Lung (tissue), 12 donors: ENCODE data around the gene SDK1. TPM values are rescaled to one million over a fixed set of nuclear protein-coding genes. Genes with fewer than 3 reads are reported as not detected.

ENCODE experiments used
- ATAC-seq: fragments of 200-7000 bp; cut with Tn5 transposase; one replicate; pipeline ENCODE4 v1.9.1; 2020; ENCODE audit warnings: moderate number of reproducible peaks; ENCODE audit not compliant: insufficient read depth, low FRiP score
- DNase-seq, 3 donors: peaks; one replicate each; pipeline ENCODE4 v3.0.0-alpha.2; 2013 to 2017
- H3K27ac ChIP-seq, 2 donors: one replicate each; pipeline ENCODE4 v1.5.1; 2013; ENCODE audit warnings: mild to moderate bottlenecking in 2 of 2, moderate library complexity in 2 of 2, control low read depth in 1 of 2, inconsistent platforms in 1 of 2, low read depth in 1 of 2, low read length in 1 of 2
- H3K27me3 ChIP-seq, 3 donors: one replicate each; pipeline ENCODE4 v1.5.1; 2013; ENCODE audit warnings: low read length in 2 of 3; ENCODE audit not compliant: control insufficient read depth in 3 of 3, insufficient read depth in 3 of 3
- H3K36me3 ChIP-seq, 4 donors: one replicate each; pipeline ENCODE4 v1.5.1; 2013; ENCODE audit warnings: low read length in 4 of 4, mild to moderate bottlenecking in 1 of 4, moderate library complexity in 1 of 4; ENCODE audit not compliant: control insufficient read depth in 4 of 4, insufficient read depth in 4 of 4
- H3K4me1 ChIP-seq, 5 donors: one replicate each; pipeline ENCODE4 v1.5.1; 2013; ENCODE audit warnings: low read length in 5 of 5, mild to moderate bottlenecking in 2 of 5, moderate library complexity in 1 of 5; ENCODE audit not compliant: control insufficient read depth in 5 of 5, insufficient read depth in 5 of 5
- H3K4me3 ChIP-seq: one replicate; pipeline ENCODE4 v1.5.1; 2013; ENCODE audit warnings: mild to moderate bottlenecking, control low read depth, moderate library complexity
- H3K9ac ChIP-seq, 2 donors: one replicate each; pipeline ENCODE4 v1.5.1; 2013; ENCODE audit warnings: low read length in 2 of 2, control low read depth in 1 of 2; ENCODE audit not compliant: insufficient read depth in 1 of 2
- H3K9me3 ChIP-seq, 4 donors: one replicate each; pipeline ENCODE4 v1.5.1; 2013; ENCODE audit warnings: low read length in 3 of 4, mild to moderate bottlenecking in 1 of 4, moderate library complexity in 1 of 4; ENCODE audit not compliant: control insufficient read depth in 4 of 4, insufficient read depth in 3 of 4
- WGBS, 2 donors: extraction: QIAGEN DNeasy Blood & Tissue Kit; methylation state at CpG; one replicate each; pipeline ENCODE4 v1.1.7; 2013; 5-methylcytosine and 5-hydroxymethylcytosine counted together
- polyA plus RNA-seq, 2 donors: library from polyadenylated mRNA; stranded (reverse); fragments of 200-250 nt; gene quantifications; one replicate each; pipeline ENCODE4 v1.2.1, GENCODE V29; 2013
- total RNA-seq, 2 donors: library from RNA; depleted of rRNA in 1 of 2; stranded (reverse); fragments of >200 nt in 1 of 2; gene quantifications; one replicate each; pipeline ENCODE4 v1.2.1, GENCODE V29; 2014 to 2021
- TF ChIP-seq, protein P1 (sequence below): IDR thresholded peaks from 2 replicates; pipeline ENCODE4 v1.5.1; 2012; ENCODE audit warnings: mild to moderate bottlenecking; ENCODE audit errors: control extremely low read depth, extremely low read depth
- donor health status: control.
- donor health status: control.
- donor health status: Bipolar disorder and iron deficiency.
- donor health status: healthy.
- donor health status: DM: yes; HTN: yes; CAD: no.

SDK1 gene
- total and polyA plus RNA-seq, 4 donors = 3.7 to 30.1 (median 12.7) TPM

DNA sequence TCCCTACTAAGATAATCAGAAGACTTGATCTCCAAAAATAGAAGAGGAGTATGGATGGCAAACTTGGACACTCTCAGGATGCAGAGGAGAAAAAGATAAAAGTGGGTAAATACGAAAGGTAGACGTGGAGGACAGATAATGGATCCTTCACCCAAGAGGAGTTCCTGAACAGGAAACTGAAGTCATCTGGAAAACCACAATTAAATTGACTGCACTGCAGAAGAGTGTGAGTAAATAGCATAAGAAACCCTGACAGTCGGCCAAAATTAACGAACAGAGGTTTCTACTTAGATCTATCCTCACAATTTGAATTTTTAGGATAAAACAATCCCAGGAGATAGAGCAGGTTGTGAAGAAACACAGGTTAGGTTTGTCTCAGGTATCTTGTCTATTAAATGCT is 70.5 kb downstream of the SDK1 start:
- 18 to 31% methylated on average over 4 of the region's 4 CpGs for WGBS, 2 donors

DNA sequence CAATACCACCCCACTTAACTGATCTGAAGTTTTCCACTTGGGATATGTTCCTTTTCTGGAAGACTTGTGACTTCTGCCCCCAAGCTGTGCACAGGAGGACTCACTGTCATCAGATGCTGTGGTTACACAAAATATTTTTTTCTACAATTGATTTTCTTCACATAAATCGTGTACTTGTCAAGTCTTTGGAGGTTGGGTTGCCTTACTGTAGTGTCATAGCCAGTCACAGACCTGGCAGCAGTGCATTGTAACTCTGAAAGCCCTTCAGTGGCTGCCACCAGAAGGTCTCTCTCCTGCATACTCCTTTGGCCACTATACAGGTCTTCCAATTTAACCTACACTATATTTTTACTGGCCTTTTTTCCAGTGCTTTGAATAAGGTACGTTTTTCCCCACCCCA is 73.2 kb downstream of the SDK1 start:
- ATAC-seq = no peak
- peaks cover 0 to 1% (median 0%) of the 10 kb centered on the region in 5 donors for H3K4me1 ChIP-seq
- H3K27me3 ChIP-seq = no peaks in the 10 kb centered on the region
- H3K36me3 ChIP-seq = no peaks in the 10 kb centered on the region
- no peak for DNase-seq
- 69 to 90% methylated on average over 2 of the region's 2 CpGs for WGBS, 2 donors
- TF ChIP-seq, protein P1, sequence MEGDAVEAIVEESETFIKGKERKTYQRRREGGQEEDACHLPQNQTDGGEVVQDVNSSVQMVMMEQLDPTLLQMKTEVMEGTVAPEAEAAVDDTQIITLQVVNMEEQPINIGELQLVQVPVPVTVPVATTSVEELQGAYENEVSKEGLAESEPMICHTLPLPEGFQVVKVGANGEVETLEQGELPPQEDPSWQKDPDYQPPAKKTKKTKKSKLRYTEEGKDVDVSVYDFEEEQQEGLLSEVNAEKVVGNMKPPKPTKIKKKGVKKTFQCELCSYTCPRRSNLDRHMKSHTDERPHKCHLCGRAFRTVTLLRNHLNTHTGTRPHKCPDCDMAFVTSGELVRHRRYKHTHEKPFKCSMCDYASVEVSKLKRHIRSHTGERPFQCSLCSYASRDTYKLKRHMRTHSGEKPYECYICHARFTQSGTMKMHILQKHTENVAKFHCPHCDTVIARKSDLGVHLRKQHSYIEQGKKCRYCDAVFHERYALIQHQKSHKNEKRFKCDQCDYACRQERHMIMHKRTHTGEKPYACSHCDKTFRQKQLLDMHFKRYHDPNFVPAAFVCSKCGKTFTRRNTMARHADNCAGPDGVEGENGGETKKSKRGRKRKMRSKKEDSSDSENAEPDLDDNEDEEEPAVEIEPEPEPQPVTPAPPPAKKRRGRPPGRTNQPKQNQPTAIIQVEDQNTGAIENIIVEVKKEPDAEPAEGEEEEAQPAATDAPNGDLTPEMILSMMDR = no peak
- H3K9me3 ChIP-seq = peaks cover 0 to 2% (median 0%) of the 10 kb centered on the region in 4 donors
- no peak overlapping the region for H3K9ac ChIP-seq
- no peak overlapping the region for H3K27ac ChIP-seq
- H3K4me3 ChIP-seq = no peak overlapping the region

More for the DNA sequence above, 70.5 kb downstream of the SDK1 start:
- Histone ChIP-seq H3K4me1 (peaks cover 0 to 3% (median 0%) of the 10 kb centered on the region in 5 donors), H3K27ac (no peak overlapping the region), H3K27me3 (no peaks in the 10 kb centered on the region), H3K9ac (no peak overlapping the region), H3K9me3 (peaks cover 0 to 2% (median 0%) of the 10 kb centered on the region in 4 donors), H3K4me3 (no peak overlapping the region), H3K36me3 (no peaks in the 10 kb centered on the region)
- DNase-seq (no peak), ATAC-seq (no peak)
- TF ChIP-seq, protein P1 = no peak

DNA sequence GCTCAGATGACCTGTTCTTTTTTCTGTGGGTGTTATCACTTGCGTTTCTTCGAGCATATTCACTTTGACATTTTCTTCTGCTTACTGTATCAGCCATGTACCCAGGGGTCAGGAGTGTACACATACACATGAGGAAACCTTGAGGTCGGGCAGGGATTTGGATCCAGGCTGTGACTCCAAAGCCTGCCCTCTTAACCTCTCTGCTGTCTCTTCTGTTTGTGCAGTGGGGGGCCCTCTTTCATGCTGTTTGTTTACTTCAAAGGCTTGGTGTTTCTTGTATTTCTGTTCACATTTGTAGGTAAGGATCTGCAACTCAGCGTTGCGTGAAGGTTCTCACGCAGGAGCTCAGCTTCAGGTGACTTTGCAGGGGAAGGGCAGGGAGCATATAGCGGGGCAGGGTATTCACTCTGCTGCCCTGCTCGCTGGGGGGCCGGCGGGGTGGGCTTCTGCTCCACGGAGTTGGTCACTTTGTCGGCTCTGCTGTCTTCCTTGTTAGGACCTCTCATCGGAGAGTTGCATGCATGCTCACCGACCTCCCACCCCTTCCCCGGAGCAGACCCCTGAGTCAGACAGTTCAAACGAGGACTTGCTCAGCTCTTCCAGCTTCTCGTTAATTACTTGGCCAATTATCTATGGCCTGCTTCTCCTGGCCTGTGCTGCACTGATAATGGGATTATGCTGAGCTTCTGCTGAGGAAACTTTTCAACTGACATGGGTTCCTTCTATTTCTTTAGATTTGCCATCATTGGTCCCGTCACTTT is 77.5 kb downstream of the SDK1 start:
- H3K9ac ChIP-seq = no peak overlapping the region
- 82 to 85% methylated on average over 18 of the region's 18 CpGs for WGBS, 2 donors
- H3K4me1 ChIP-seq = no peaks in the 10 kb centered on the region
- no peak for DNase-seq
- no peak for ATAC-seq
- H3K27me3 ChIP-seq = no peaks in the 10 kb centered on the region
- no peak overlapping the region for H3K27ac ChIP-seq
- no peak overlapping the region for H3K4me3 ChIP-seq
- peaks cover 0 to 2% (median 0%) of the 10 kb centered on the region in 4 donors for H3K9me3 ChIP-seq
- H3K36me3 ChIP-seq = no peaks in the 10 kb centered on the region
- TF ChIP-seq, protein P1 = no peak
